ENCODE results near the gene HMGA1. TPM values are rescaled to one million over a fixed set of nuclear protein-coding genes. Genes with fewer than 3 reads are reported as not detected.

The HMGA1 gene
- total RNA-seq, 6 experiments from 2014 or later: 7.9 to 23.6 (median 14.8) TPM

DNA sequence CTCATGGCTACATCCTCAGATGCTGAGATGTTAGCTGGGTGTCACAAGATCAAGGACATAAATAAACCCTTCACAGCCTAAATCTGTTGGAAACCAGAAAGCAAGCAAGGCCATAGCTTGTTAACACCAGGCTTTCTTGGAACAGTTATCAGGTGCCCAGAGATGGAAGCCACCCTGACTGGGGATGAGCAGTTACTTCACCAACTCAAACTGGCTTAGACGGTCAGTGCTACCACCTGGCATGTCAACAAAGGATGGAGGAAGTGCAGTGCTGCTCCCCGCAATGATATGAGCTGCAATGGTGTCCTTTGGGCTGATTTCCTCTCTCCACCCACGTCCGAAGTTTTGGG is 41.1 kb downstream of the HMGA1 start:
- Histone ChIP-seq H3K9me3 (no peaks in the 10 kb centered on the region), H3K4me3 (no peak overlapping the region), H3K27ac (no peak overlapping the region), H3K27me3 (no peaks in the 10 kb centered on the region), H3K36me3 (peaks cover 0 to 7% (median 0%) of the 10 kb centered on the region in 4 donors), H3K4me1 (peaks cover 0 to 10% (median 3%) of the 10 kb centered on the region in 4 donors)
- DNase-seq (no peak), ATAC-seq (no peak)
- intact Hi-C loops (cut with DNase I): no loop called here
- WGBS (ENCODE audit: insufficient coverage, low coverage, low lambda C conversion rate, missing lambda C conversion rate): 96% methylated on average over 3 of the region's 4 CpGs
- no peak for TF ChIP-seq POLR2A (IDR thresholded peaks at IDR 0.05)
- TF ChIP-seq, protein P1, sequence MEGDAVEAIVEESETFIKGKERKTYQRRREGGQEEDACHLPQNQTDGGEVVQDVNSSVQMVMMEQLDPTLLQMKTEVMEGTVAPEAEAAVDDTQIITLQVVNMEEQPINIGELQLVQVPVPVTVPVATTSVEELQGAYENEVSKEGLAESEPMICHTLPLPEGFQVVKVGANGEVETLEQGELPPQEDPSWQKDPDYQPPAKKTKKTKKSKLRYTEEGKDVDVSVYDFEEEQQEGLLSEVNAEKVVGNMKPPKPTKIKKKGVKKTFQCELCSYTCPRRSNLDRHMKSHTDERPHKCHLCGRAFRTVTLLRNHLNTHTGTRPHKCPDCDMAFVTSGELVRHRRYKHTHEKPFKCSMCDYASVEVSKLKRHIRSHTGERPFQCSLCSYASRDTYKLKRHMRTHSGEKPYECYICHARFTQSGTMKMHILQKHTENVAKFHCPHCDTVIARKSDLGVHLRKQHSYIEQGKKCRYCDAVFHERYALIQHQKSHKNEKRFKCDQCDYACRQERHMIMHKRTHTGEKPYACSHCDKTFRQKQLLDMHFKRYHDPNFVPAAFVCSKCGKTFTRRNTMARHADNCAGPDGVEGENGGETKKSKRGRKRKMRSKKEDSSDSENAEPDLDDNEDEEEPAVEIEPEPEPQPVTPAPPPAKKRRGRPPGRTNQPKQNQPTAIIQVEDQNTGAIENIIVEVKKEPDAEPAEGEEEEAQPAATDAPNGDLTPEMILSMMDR (IDR thresholded peaks at IDR 0.05): no peak

DNA sequence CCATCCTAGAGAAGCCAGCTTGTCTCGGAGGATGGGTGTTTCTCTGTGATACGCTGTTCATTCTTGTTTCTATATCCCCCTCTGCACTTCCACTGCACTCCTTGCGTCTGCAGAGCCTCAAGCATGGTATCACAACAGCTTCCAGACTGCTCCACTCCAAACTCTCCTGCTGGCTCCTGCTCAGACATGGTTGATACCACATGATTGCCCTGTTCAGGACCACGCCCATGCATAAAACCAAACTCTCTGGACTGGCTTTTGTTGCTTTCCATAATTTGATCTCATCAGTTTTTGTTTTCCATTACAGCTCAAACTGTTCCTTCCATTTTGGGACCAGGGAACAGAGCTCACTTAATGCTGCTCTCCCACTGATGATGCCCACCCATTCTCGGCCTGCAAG is 42.2 kb downstream of the HMGA1 start:
- no peaks in the 10 kb centered on the region for H3K9me3 ChIP-seq
- ATAC-seq (no peak), DNase-seq (no peak)
- H3K27me3 ChIP-seq: no peaks in the 10 kb centered on the region
- H3K27ac ChIP-seq: no peak overlapping the region
- H3K4me1 ChIP-seq: peaks cover 0 to 10% (median 3%) of the 10 kb centered on the region in 4 donors
- H3K36me3 ChIP-seq: peaks cover 0 to 7% (median 0%) of the 10 kb centered on the region in 4 donors
- WGBS (ENCODE audit: insufficient coverage, low coverage, low lambda C conversion rate, missing lambda C conversion rate): 97% methylated on average over 5 of the region's 5 CpGs
- TF ChIP-seq POLR2A (IDR thresholded peaks at IDR 0.05): no peak
- TF ChIP-seq, protein P1 (IDR thresholded peaks at IDR 0.05): no peak
- intact Hi-C loops (cut with DNase I): no loop called here
- no peak overlapping the region for H3K4me3 ChIP-seq

DNA sequence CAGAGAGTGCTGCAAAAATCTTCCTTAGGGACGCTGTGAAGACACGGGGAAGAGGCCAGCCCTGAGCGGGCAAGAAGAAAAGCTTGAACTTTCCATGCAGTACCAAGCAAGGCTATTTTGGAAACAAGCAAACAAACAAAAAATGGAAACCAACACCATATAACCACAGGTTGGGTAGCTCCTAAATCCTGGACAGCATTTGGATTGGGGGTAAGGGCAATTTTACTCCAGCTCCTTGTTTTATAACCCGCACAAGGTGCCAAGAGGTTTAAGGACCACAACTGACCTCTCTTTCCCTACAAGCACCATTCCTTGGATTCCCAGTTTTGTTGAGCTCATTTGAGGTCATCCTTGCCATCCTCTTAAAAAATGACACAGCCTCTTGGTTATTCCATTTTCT is 43.5 kb downstream of the HMGA1 start:
- peaks cover 0 to 7% (median 0%) of the 10 kb centered on the region in 4 donors for H3K36me3 ChIP-seq
- no peaks in the 10 kb centered on the region for H3K9me3 ChIP-seq
- no peaks in the 10 kb centered on the region for H3K27me3 ChIP-seq
- no peak for DNase-seq
- 95% methylated on average over 3 of the region's 4 CpGs for WGBS (ENCODE audit: insufficient coverage, low coverage, low lambda C conversion rate, missing lambda C conversion rate)
- no peak overlapping the region for H3K27ac ChIP-seq
- intact Hi-C loops (cut with DNase I): no loop called here
- no peak for ATAC-seq
- H3K4me3 ChIP-seq: no peak overlapping the region
- H3K4me1 ChIP-seq: peaks cover 0 to 10% (median 3%) of the 10 kb centered on the region in 4 donors
- TF ChIP-seq POLR2A (IDR thresholded peaks at IDR 0.05): no peak
- TF ChIP-seq, protein P1 (IDR thresholded peaks at IDR 0.05): no peak

DNA sequence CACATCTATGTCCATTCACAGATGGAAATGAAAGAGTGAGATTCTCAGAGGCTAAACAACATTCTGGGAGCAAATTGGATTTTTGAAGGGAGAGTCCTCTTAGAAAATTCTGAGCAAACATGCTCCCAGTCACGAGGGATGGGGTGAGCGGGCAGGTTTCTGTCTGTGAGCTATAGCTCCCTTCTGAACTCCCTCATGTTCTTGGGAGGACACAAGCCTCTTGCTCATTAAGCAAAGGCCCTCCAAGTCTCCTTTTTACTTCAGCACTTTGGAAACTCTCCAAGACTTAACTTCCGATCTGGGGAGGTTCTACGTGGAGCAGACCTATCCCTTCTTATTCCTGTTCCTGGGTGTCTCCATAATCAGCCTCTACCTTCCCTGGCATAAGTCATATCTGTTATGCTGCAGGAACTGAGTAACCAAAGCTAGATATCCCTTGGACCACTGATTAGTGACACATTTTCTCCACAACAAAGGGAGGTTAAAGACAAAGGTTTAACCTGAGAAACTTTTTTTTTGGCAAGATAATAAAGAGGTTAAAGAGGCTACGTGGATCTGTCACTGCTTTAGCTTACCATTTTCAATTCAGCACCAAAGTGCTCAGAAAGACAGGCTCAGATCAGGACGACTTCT is 45.1 kb downstream of the HMGA1 start:
- intact Hi-C loops (cut with DNase I): no loop called here

More for the DNA sequence above, 45.1 kb downstream of the HMGA1 start:
- Histone ChIP-seq H3K9me3 (no peaks in the 10 kb centered on the region), H3K36me3 (peaks cover 0 to 7% (median 0%) of the 10 kb centered on the region in 4 donors), H3K4me1 (peaks cover 0 to 4% (median 1%) of the 10 kb centered on the region in 4 donors), H3K4me3 (no peak overlapping the region), H3K27me3 (no peaks in the 10 kb centered on the region), H3K27ac (no peak overlapping the region)
- no peak for DNase-seq
- WGBS (ENCODE audit: insufficient coverage, low coverage, low lambda C conversion rate, missing lambda C conversion rate): 78% methylated on average over 5 of the region's 6 CpGs
- TF ChIP-seq, protein P1 (IDR thresholded peaks at IDR 0.05): no peak
- TF ChIP-seq POLR2A (IDR thresholded peaks at IDR 0.05): no peak
- ATAC-seq: no peak

Measured in right lobe of liver (tissue), 6 donors.